Memory B cell (primary cell): ENCODE data around the gene C1orf74.
"Not testable (repeated sequence)": the region's sequence is repeated elsewhere in the genome, so short reads cannot be mapped to it uniquely, and the experiment has no call there.

ENCODE experiments used
- ATAC-seq: fragments of 150-1000 bp; cut with Tn5 transposase; 2 replicates; pipeline ENCODE4 v1.10.0; 2021; ENCODE audit warnings: low read depth, mild to moderate bottlenecking, moderate library complexity
- DNase-seq, 2 donors: peaks; one replicate each; pipeline ENCODE4 v3.0.0; 2022; ENCODE audit warnings: low spot score in 2 of 2
- H3K27ac Mint-ChIP-seq: one replicate; pipeline ENCODE4 v1.8.0; 2022; ENCODE audit warnings: mild to moderate bottlenecking, moderate library complexity, mixed read lengths
- H3K27me3 Mint-ChIP-seq: one replicate; pipeline ENCODE4 v1.8.0; 2022; ENCODE audit warnings: mixed read lengths
- H3K36me3 Mint-ChIP-seq: one replicate; pipeline ENCODE4 v1.8.0; 2022; ENCODE audit warnings: mild to moderate bottlenecking, mixed read lengths
- H3K4me1 Mint-ChIP-seq: one replicate; pipeline ENCODE4 v1.8.0; 2022; ENCODE audit warnings: mixed read lengths
- H3K4me3 Mint-ChIP-seq: one replicate; pipeline ENCODE4 v1.8.0; 2022; ENCODE audit warnings: mild to moderate bottlenecking, moderate library complexity, mixed read lengths
- H3K9me3 Mint-ChIP-seq: one replicate; pipeline ENCODE4 v1.8.0; 2022; ENCODE audit warnings: mixed read lengths

The C1orf74 gene

GRCh38 chr1:209797978-209798639 is 13.8 kb upstream of the C1orf74 start:
- Mint-ChIP-seq H3K36me3 (peaks cover 15% of the 10 kb centered on the region), H3K27me3 (peaks cover 11% of the 10 kb centered on the region), H3K4me1 (peaks cover 7% of the 10 kb centered on the region), H3K4me3 (no peak overlapping the region), H3K27ac (no peak overlapping the region), H3K9me3 (peaks cover 3% of the 10 kb centered on the region)
- DNase-seq: no peak
- peak; percentile 42 for ATAC-seq

- H3K27me3 Mint-ChIP-seq: peaks cover 15% of the 10 kb centered on the region
- not testable (repeated sequence) for H3K9me3 Mint-ChIP-seq, ATAC-seq, H3K4me1 Mint-ChIP-seq, DNase-seq, H3K27ac Mint-ChIP-seq, H3K4me3 Mint-ChIP-seq
- peaks cover 17% of the 10 kb centered on the region for H3K36me3 Mint-ChIP-seq
These were observed 9.4 kb upstream of the C1orf74 start for GRCh38 chr1:209793711-209794110.

- DNase-seq (no peak), ATAC-seq (no peak)
- Mint-ChIP-seq H3K4me3 (no peak overlapping the region), H3K36me3 (peaks cover 17% of the 10 kb centered on the region), H3K9me3 (peaks cover 3% of the 10 kb centered on the region), H3K4me1 (peaks cover 2% of the 10 kb centered on the region), H3K27me3 (peaks cover 16% of the 10 kb centered on the region), H3K27ac (no peak overlapping the region)
These were observed 7.6 kb upstream of the C1orf74 start for GRCh38 chr1:209791920-209792319.

GRCh38 chr1:209790286-209791193 is 6.2 kb upstream of the C1orf74 start:
- Mint-ChIP-seq H3K4me1 (no peaks in the 10 kb centered on the region), H3K27me3 (peaks cover 12% of the 10 kb centered on the region), H3K27ac (no peak overlapping the region), H3K36me3 (peaks cover 14% of the 10 kb centered on the region), H3K9me3 (peaks cover 3% of the 10 kb centered on the region), H3K4me3 (no peak overlapping the region)
- ATAC-seq: no peak
- DNase-seq: no peak

- DNase-seq (no peak), ATAC-seq (no peak)
- peaks cover 3% of the 10 kb centered on the region for H3K4me1 Mint-ChIP-seq
- H3K4me3 Mint-ChIP-seq: no peak overlapping the region
- H3K36me3 Mint-ChIP-seq: peaks cover 8% of the 10 kb centered on the region
- peaks cover 3% of the 10 kb centered on the region for H3K9me3 Mint-ChIP-seq
- no peak overlapping the region for H3K27ac Mint-ChIP-seq
- peaks cover 7% of the 10 kb centered on the region for H3K27me3 Mint-ChIP-seq
These were observed 4.9 kb upstream of the C1orf74 start for GRCh38 chr1:209789245-209789644.

GRCh38 chr1:209787551-209787950 is 3.2 kb upstream of the C1orf74 start:
- H3K36me3 Mint-ChIP-seq: peaks cover 4% of the 10 kb centered on the region
- no peak for DNase-seq
- peaks cover 7% of the 10 kb centered on the region for H3K4me1 Mint-ChIP-seq
- no peak for ATAC-seq
- H3K27me3 Mint-ChIP-seq: peaks cover 5% of the 10 kb centered on the region
- no peak overlapping the region for H3K4me3 Mint-ChIP-seq
- H3K9me3 Mint-ChIP-seq: no peaks in the 10 kb centered on the region
- H3K27ac Mint-ChIP-seq: no peak overlapping the region

- H3K36me3 Mint-ChIP-seq: peaks cover 12% of the 10 kb centered on the region
- H3K4me3 Mint-ChIP-seq: no peak overlapping the region
- ATAC-seq: no peak
- no peaks in the 10 kb centered on the region for H3K9me3 Mint-ChIP-seq
- H3K27ac Mint-ChIP-seq: no peak overlapping the region
- peaks cover 11% of the 10 kb centered on the region for H3K4me1 Mint-ChIP-seq
- peaks cover 5% of the 10 kb centered on the region for H3K27me3 Mint-ChIP-seq
- no peak for DNase-seq
These were observed 1.8 kb upstream of the C1orf74 start for GRCh38 chr1:209786146-209786545.

- Mint-ChIP-seq H3K4me1 (peaks cover 11% of the 10 kb centered on the region), H3K27ac (peak overlapping the region; percentile 93)
- no peak for ATAC-seq
These were observed 1.2 kb upstream of the C1orf74 start for GRCh38 chr1:209785592-209785991.

GRCh38 chr1:209783386-209783785 is 973 bp downstream of the C1orf74 start:
- ATAC-seq (no peak), DNase-seq (no peak)
- Mint-ChIP-seq H3K27ac (peak overlapping the region; percentile 93), H3K4me3 (peak overlapping the region; percentile 44), H3K36me3 (peaks cover 24% of the 10 kb centered on the region), H3K4me1 (peaks cover 11% of the 10 kb centered on the region), H3K9me3 (no peaks in the 10 kb centered on the region), H3K27me3 (peaks cover 2% of the 10 kb centered on the region)

More at GRCh38 chr1:209785592-209785991, 1.2 kb upstream of the C1orf74 start:
- H3K27me3 Mint-ChIP-seq: peaks cover 5% of the 10 kb centered on the region
- H3K9me3 Mint-ChIP-seq: no peaks in the 10 kb centered on the region
- no peak overlapping the region for H3K4me3 Mint-ChIP-seq
- H3K36me3 Mint-ChIP-seq: peaks cover 12% of the 10 kb centered on the region
- no peak for DNase-seq

GRCh38 chr1:209780268-209780667 is 4.1 kb downstream of the C1orf74 start:
- no peak for ATAC-seq
- DNase-seq: no peak
- peaks cover 17% of the 10 kb centered on the region for H3K4me1 Mint-ChIP-seq
- H3K4me3 Mint-ChIP-seq: no peak overlapping the region
- peak overlapping the region; percentile 9 for H3K27ac Mint-ChIP-seq
- H3K27me3 Mint-ChIP-seq: no peaks in the 10 kb centered on the region
- peaks cover 43% of the 10 kb centered on the region for H3K36me3 Mint-ChIP-seq
- H3K9me3 Mint-ChIP-seq: no peaks in the 10 kb centered on the region

GRCh38 chr1:209778102-209778501 is 6.3 kb downstream of the C1orf74 start:
- Mint-ChIP-seq H3K36me3 (peaks cover 53% of the 10 kb centered on the region), H3K27ac (peak overlapping the region; percentile 9), H3K4me3 (no peak overlapping the region), H3K27me3 (no peaks in the 10 kb centered on the region), H3K9me3 (no peaks in the 10 kb centered on the region), H3K4me1 (peaks cover 27% of the 10 kb centered on the region)
- no peak for ATAC-seq
- no peak for DNase-seq

GRCh38 chr1:209777587-209777986 is 6.8 kb downstream of the C1orf74 start:
- DNase-seq (no peak), ATAC-seq (no peak)
- H3K27me3 Mint-ChIP-seq: no peaks in the 10 kb centered on the region
- H3K9me3 Mint-ChIP-seq: no peaks in the 10 kb centered on the region
- no peak overlapping the region for H3K27ac Mint-ChIP-seq
- peaks cover 30% of the 10 kb centered on the region for H3K4me1 Mint-ChIP-seq
- no peak overlapping the region for H3K4me3 Mint-ChIP-seq
- peaks cover 56% of the 10 kb centered on the region for H3K36me3 Mint-ChIP-seq

- no peak for DNase-seq
- Mint-ChIP-seq H3K36me3 (peaks cover 48% of the 10 kb centered on the region), H3K27ac (peak overlapping the region; percentile 56), H3K9me3 (no peaks in the 10 kb centered on the region), H3K4me3 (peak overlapping the region; percentile 82), H3K4me1 (peaks cover 25% of the 10 kb centered on the region), H3K27me3 (no peaks in the 10 kb centered on the region)
- ATAC-seq: peak; percentile 19
These were observed 8.7 kb downstream of the C1orf74 start for GRCh38 chr1:209775678-209776077.

GRCh38 chr1:209774592-209774991 is 9.8 kb downstream of the C1orf74 start:
- Mint-ChIP-seq H3K27me3 (no peaks in the 10 kb centered on the region), H3K9me3 (no peaks in the 10 kb centered on the region), H3K36me3 (peaks cover 41% of the 10 kb centered on the region), H3K4me3 (peak overlapping the region; percentile 82), H3K4me1 (peaks cover 25% of the 10 kb centered on the region), H3K27ac (peak overlapping the region; percentile 56)
- no peak for DNase-seq
- peak; percentile 90 for ATAC-seq
